Activated CD8-positive, alpha-beta memory T cell treated with anti-CD3 and anti-CD28 coated beads, Interleukin-2, amount 50 U/mL, for 1 hour (primary cell): Measurements from ENCODE around the gene CDPF1.

Source experiments
- DNase-seq: peaks from one replicate; pipeline ENCODE4 v3.0.0-alpha.2; 2020; ENCODE audit errors: extremely low read depth

The CDPF1 gene, protein sequence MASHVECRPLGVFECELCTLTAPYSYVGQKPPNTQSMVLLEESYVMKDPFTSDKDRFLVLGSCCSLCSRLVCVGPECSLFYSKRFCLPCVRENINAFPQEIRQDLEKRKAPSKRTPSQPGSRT

DNA sequence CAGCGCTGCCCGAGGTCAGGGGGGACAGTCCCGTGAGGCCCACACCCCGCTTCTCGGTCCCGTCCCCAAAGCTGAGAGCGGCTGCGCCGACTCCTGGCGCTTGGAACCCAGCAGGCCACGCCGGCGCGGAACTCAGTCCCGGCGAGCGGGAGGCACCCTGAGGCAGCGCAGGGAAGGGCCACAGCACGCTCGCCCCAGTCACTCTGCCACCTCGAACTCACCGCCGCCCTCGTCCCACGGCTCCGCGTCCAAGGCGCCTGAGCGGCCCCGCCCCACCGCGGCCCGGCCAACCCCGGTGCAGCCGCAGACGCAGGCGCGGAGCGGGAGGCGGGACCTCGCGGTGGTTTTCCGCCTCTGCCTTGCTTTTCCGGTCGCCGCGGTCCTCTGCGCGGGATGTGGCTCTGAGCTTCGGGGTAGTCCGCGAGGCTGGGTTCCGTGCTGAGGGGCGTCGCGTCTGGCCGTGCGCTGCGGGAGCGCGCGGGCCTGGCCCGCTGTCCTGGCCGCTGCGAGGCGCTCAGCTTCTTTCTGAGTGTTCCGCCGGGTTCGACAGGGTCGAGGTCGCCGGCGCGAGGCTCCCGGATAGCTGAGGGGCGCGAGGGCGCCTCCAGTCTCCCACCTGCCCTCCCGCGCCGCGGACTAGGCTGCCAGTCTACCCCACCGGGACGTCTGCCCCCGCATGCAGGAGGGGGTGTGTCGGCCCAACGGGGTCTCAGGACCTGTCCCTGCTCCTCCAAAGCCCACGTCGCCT lies at the start of gene CDPF1:
TSS of gene CDPF1 (minus strand) at position 259 of the 748 bp plus-strand sequence. CDS start 2,009 bp downstream, outside the sequence.
- peak; percentile 67 for DNase-seq

DNA sequence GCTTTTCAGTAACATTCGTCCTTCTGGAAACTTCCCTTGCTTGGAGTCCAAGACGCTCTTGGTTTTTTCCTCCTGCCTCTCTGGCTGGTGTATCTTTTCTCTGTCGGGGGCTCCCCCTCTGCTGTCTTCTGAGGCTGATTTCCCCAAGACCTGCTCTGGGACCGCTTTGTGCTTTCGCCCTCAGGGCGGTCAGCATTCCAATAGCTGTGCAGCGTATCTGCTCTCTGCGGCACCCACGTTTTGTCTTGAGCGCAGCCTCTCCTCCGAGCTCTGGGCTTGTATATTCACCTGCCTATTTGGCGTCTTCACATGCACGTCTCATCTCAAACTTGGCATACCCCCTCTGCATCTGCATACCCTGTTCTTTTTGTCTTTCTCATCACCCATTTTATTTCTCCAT lies 49.0 kb upstream of the CDPF1 start:
- DNase-seq = no peak

DNA sequence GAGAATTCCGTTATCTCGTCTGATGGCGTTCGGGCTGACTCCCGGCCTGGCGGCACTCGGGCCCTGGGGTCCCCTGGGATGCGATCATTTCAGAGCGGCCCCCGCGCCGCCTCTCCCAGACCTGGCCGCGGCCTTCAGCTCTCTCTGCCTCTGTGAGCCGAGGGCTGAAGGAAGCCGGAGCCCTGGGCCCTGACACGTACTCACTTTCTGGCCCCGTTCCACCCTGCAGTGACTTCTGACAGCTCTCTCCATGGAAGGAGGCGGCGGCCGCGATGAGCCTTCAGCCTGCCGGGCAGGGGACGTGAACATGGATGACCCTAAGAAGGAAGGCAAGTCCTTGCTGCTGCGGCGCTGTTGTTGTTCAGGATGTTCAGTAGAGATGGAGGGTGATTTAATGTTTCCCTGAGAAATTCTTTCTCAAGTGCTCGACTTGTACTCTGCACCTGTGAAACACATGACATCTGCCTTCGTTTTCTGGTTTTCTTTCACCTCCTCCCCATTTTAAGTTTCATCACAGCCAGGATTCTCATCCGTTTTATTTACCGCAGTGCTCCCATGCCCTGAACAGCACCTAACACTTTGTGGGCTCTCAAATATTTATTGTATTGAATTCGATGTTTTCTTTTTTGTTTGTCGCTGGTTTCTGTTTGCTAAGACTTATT lies 47.2 kb upstream of the CDPF1 start:
- DNase-seq = no peak

DNA sequence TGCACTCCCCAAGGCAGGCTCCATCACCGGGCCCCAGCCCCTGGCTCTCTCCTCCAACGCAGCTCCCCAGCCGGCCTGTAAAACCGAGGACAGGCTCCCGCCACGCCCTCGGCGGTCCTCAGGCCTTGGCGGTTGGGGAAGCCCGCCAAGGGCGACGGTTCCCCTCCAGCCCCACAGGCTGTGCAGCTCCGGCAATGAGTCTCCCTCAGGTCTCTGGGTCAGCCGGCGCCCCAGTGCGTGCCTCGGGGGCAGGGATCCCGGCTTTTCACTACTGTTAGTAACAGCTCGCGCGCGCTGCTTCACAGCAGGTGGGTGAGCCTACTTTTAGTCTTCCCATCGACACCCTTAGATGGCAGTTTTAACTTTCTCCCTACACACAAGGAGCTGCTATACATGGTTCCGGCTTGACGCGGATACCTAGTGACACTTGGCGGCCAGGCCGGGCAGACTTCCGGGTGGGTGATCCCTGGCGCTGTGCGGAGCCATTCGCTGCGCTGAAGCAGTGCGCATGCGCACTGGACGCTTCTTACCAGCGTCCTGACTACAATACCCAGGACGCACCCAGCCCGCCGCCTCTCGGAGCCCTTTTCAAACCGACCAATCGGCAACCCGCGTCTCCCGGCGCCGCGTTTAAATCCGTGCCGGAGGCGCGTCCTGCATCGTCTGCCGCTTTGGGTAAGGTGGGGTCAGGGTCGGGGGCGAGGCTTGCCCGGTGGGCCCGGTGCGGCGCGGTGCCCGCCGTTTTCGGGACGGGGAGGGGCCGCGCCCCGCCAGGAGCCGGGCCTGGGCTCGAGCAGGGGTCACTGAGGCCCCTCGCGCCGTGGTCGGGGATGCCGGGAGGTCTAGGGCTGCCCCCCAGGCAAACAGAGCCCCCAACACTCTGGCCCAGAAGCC lies 46.4 kb upstream of the CDPF1 start, which contains the start of gene GTSE1:
TSS of gene GTSE1 (plus strand) at position 614 of the 894 bp plus-strand sequence. CDS start 531 bp downstream, outside the sequence.
- peak; percentile 93 for DNase-seq

DNA sequence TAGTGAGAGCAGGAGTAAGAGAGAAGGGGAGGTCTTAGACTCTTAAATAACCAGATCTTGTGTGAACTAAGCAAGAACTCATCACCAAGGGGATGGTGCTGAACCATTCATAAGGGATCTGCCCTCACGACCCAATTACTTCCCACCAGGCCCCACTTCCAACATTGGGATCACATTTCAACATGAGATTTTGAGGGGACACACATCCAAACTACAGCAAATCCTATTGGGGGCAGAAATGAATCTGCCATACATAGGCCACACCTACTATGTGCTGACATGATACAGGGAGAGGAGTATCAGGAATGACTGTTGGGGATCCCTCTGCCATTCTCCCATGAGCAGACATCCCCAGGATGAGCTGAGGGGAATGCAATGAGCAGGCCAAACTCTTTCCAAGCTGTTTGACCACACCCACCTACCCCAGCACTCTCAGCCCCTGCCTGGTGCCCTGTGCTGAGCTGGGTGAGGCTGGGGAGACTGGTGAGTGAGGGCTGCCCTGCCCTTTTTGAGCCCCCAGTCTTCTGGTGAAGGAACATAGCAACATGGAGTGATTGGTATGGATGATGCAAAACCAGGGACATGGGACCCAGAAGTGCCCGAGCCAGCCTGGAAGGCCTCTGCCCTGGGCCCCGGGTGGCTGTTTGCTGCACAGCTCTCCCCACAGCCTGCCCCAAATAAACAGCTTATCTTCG lies 45.3 kb upstream of the CDPF1 start:
- no peak for DNase-seq

DNA sequence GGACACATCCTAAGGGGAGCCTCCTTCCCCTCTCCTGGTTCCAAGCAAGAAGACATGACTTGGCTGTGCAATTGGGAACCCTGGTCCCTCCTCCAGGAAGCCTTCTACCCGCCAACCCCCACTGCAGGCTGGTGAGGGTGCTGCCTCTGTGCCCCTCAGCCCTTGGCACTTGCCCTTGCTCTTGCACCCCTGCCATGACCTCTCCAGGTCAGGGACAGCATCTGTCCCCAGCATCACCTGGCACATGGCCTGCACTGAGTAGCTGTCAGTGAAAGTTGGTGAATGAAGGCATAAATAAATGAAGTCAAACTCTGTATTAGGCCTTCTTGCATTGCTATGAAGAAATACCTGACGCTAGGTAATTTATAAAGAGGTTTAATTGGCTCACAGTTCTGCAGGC lies 44.7 kb upstream of the CDPF1 start:
- no peak for DNase-seq

DNA sequence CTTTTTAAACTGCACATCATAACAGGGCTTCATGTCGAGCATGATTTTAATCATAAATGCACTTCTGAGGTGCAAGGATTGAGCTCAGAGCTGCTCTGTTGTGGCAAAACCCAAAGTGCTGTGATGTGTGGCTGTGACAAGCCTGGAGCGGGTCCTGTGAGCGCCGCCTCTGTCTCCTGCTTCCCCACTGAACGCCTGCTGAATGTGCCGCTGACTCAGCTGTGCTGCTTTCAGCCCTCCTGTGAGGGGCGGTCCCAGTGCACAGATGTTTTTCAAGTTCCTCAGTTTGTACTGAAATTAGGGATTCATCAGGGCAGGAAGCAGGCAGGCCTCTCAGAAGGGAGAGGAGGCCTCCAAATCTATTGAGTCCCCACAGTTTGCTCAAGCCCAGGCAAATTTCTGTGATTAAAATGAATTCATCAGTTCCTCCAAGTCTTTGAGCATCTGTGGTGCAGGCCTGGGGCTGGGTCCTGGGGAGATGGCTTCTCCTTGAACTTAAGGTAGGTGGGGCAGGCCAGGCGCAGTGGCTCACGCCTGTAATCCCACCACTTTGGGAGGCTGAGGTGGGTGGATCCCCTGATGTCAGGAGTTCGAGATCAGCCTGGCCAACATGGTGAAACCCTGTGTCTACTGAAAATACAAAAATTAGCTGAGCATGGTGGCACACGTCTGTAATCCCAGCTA lies 43.6 kb upstream of the CDPF1 start:
- DNase-seq = no peak

DNA sequence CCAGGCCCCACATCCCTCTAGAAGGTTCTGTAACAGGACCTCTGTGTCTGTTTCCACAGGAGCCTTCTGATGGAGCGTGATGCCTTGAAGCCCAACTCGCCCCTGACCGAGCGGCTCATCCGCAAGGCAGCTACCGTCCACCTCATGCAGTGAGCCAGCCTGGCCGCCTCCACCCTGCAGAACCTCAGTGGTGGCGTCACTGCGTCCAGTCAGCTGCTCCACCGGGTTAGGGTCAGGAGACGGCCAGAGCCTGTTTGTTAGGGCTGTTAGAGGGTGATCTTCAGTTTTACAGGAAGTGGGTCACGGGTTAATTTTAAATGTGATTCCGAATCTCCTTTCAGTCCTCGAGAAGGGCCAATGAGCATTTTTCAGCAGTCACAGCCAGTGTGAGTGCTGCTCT lies 42.6 kb upstream of the CDPF1 start:
- no peak for DNase-seq

DNA sequence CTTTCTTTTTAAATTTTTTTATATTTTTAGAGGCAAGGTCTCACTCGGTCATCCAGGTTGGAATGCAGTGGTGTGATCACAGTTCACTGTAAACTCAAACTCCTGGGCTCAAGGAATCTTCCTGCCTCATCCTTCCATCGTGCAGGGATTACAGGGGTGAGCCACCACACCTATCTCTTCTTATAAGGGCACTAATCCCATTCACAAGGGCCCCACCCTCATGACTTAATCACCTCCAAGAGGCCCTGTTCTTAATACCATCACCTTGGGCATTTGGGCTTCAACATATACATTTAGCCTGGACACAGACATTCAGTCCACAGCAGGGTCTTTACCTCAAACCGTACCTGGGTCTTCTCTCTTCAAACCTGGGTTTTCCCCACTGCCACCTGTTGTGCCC lies 42.1 kb upstream of the CDPF1 start:
- DNase-seq = no peak

DNA sequence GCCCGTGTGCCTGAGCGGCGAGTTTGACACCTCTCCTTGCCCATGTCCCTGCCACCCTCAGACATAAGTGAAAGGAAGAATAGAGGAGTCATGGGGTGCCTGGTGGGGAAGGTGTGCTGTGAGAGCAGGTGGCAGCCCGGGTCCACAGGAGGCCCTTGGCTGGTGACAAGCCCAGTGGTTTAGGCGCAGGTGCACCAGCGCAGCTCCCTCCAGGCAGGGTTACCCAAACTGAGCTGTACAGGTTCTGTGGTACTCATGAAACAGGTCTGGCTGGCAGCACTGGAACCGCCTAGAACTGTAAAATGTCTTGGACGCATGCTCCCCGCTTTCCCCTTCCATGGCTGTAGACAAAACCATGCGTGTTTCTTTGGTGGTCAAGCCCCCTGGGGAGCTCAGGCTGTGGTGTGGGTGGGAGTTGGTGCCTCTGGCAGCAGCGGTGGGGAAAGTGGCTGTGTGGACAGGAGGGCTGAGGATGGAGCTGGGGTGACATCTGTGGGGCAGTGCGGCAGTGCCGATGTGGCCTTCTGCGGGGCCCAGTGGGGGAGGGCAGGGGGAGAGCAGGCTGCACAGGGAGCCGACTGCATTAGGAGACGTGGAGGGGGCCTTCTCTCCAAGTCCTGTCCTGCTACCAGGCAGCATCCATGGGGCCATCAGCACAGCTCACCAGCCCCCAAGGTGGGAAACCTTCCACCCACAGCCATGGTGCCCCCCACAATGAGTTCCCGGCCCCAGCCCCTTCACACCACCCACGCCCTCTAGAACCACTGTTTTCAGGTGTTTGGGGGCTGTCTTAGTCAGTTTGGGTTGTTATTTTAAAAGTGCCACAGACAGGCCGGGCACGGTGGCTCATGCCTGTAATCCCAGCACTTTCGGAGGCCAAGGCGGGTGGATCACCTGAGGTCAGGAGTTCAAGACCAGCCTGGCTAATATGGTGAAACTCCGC lies 41.0 kb upstream of the CDPF1 start:
- no peak for DNase-seq

DNA sequence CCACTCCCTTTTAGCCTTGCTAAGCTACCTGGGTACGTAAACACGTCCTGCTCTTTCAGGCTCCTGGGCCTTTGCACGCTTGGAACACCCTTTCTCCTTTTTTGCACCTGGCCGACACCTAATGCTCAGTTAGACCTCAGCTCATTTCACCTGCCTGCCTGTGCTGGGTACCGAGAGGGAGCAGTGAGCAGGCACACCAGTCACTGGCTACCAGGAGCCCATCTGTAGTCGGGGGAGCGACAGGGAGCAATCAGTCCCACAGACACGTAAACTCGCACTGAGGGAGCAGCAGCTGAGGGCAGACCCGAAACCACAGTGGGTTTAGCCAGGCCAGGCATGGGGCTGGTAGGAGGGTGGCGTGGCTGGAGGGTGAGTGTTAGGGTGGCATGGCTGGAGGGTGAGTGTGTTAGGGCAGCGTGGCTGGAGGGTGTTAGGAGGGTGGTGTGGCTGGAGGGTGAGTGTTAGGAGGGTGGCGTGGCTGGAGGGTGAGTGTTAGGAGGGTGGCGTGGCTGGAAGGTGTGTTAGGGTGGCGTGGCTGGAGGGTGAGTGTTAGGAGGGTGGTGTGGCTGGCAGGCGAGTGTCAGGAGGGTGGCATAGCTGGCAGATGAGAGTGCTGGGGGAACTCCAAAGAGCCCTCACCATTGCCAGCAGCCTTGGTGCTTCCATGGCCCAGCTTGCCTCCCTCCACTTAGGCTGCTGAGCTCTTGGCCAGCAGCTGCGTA lies 40.2 kb upstream of the CDPF1 start:
- no peak for DNase-seq

DNA sequence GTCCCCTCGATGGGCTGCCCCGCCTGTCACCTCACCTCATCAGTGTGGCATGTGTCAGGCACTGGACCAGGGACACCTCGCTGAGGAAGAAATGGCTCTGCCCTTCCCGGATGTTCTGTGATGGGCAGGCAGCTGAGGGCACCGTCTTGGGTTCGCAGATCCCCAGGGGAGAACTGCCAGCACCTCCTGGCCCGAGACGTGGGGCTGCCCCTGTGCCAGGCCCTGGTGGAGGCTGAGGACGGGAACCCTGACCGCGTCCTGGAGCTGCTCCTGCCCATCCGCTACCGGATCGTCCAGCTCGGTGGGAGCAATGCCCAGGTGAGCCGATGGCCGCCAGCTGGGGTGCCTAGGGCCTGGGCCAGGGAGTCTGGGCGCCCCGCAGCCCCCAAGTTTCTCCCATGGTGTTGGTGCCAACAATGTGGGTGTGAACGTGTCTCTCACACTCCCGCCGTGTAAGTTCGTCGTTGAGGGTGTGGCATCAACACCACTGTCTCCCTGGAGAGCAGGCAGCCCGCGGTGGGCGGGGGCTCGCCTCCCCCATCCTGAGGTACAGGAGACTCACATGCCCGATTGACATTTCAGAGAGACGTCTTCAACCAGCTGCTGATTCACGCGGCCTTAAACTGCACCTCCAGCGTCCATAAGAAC lies 39.3 kb upstream of the CDPF1 start:
- DNase-seq = no peak

DNA sequence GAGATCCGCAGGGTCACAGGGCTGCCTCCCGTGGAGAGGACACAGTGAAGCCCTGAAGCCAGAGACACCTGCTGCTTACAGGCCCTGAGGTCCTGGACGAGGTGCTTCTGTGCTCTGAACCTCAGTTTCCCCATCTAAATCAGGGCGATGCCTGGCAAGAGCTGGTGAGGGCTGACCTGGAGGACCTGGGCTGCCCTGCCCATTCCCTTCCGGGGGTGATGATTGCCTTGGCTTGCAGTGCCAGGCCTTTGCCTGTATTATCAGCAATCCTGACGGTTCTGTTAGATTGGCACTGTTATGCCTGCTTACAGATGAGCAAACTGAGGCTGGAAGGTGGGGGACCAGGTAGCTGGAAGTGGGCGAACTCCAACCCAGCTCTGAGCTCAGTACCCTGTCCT lies 38.8 kb upstream of the CDPF1 start:
- no peak for DNase-seq

DNA sequence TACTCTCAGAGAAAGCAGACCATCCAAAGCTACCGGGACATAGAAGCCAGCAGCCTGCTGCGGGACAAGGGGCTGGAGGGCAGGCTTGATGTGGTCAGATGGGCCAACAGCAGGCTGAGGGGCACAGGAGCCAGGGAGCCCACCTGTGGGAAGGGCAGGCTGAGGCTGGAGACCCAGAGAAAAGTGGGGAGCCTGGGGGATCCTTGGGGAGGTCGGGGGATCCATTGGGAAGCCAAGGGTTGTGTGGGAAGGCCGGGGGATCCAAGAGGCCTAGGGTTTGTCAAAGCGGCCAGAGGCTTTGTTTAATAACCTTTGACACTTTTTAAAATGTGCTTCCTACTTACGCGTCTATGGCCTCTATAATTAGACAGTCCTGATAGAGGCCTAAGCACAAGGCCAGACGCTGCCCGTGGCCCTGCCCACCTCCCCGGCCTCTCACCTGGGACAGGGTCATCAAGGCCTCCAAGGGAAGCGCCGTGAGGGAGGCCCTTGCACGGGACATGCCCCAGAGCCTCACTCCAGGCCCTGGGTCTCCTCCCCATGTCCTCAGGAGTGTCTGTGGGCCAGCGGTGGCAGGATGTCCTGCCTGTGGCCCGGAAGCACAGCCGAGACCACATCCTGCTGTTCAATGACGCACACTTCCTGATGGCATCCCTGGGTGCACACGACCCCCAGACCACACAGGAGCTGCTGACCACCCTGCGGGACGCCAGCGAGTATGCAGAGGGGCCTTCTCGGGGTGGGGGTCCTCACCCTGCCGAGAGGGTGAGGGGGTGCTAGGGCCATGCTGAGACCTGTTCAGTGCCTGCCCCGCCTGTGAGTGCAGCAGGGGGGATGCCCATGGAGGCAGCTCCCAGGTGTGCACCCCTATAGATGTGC lies 38.0 kb upstream of the CDPF1 start:
- no peak for DNase-seq

DNA sequence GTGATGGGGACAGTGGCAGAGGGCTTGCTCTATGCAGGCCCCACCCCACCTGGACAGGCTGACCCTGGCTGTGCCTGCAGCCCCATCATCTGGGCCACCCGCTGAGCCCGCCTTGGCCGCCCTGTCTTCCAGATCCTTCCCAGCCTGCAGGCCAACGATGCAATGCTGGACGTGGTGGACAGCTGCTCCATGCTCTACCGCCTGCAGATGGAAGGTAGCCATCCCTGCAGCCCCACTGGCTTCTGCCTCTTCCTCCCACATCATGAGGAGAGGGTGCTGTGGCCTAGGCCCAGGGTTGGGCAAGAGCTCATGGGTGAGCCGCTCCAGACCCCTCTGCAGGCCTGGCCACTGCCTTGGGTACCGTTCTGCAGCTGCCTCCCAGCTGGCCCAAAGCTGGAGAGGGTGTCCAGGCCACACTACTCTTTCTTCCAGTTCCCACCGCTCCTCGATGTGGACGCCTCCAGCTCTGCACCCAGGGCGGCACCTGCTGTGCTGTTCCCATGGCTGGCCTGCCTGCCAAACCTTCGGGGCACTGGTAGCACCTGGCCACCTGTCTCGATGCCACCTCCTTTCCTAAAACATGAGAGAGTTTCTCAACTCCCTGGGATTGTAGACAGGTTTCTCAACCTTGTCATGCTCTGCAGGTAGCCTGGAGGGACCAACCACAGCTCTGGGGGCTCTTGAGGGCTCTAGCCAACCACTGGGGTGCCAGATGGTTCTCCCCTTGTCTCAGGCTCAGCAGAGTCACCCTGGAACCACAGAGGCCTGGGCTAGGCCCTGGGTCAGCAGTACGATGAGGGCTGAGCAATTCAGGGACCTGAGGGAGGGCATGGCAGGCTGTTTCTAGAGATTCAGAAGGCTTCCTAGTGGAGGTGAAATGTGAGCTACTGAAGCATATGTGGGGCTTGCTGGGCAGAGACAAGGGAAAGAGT lies 37.1 kb upstream of the CDPF1 start:
- no peak for DNase-seq

DNA sequence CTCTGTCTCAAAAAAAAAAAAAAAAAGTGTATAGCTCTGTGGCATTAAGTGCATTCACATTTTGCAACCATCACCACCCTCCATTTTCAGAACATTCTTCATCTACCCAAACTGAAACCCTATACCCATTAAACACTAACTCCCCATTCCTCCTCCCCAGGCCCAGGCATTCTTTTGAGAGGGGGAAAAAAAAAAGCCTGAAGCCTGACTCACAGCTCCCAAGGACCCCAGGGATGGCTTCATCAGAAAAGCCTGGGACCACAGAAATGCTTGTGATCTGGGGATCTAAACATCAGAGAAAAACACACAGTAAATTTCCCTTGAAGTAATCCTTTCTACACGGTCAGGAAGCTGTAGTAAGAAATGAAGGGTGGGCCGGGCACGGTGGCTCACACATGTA lies 35.9 kb upstream of the CDPF1 start:
- DNase-seq = no peak
